Fibroblast of skin of right quadriceps (primary cell): Measurements from ENCODE around the gene HTR2C.
"Not testable (repeated sequence)": the region's sequence is repeated elsewhere in the genome, so short reads cannot be mapped to it uniquely, and the experiment has no call there.

Source experiments
- DNase-seq: peaks from one replicate; pipeline ENCODE4 v3.0.0-alpha.2; 2013

The HTR2C gene

DNA sequence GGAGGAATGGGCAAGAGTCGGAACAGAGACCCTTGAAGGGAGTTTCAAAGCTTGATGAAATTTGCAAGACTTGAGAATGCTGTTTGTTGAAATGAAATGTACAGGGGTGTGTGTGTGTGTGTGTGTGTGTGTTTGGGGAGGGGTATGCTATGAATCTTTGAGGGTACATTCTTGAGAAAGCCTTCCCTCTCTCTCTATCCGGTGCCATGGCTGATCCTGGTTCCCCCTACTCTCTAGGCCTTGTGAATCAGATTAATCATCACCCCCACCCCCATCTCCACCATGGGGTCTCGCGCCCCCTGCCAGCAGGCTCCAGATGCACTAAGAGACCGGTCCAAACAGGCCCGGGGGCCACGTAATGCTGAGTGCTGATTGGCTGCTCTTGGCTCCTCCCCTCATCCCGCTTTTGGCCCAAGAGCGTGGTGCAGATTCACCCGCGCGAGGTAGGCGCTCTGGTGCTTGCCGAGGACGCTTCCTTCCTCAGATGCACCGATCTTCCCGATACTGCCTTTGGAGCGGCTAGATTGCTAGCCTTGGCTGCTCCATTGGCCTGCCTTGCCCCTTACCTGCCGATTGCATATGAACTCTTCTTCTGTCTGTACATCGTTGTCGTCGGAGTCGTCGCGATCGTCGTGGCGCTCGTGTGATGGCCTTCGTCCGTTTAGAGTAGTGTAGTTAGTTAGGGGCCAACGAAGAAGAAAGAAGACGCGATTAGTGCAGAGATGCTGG lies at the start of gene HTR2C:
Gene HTR2C, plus strand, starts transcription at position 441 of the 729 bp plus-strand sequence. CDS start 142,851 bp downstream, outside the sequence.
- no peak for DNase-seq

GRCh38 chrX:114580336-114580735 lies 3.5 kb upstream of the HTR2C start:
- DNase-seq, result no peak

DNA sequence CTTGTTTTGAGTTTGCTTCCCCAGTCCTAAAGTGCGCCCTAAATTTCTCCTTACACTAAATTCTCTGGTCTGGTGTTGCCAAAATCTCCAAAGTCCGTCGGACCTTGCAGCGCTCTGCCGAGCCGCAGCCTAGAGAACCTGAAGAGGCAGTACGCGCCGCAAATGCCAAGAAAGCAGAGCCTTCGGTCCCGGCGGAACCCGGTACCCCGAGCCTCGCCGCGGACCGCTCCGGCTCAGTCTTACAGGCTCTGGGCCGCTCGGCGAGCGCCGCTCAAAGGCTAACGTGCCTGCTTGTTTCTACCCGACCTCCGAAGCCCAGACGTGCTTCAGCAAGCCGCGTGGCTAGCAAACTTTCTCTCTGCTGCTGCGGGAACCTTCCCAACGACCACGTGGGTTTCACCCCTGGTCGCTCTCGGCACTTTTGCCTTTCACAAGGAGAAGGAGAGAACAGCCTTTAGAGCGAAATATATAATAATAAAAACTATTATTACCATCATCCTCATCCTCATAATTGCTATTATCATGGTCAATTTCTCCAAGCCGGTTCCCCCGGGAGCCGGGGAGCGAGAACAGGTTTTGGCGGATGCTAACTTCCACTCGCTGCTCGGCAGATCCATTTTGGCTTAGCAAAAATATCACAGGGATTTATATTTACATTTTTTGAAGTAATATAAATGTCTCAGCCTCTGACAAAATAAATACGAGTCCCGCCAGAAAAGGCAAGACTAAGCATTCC lies 2.2 kb upstream of the HTR2C start:
- no peak for DNase-seq

- DNase-seq, result no peak
These were observed 1.6 kb upstream of the HTR2C start for GRCh38 chrX:114582264-114582632.

DNA sequence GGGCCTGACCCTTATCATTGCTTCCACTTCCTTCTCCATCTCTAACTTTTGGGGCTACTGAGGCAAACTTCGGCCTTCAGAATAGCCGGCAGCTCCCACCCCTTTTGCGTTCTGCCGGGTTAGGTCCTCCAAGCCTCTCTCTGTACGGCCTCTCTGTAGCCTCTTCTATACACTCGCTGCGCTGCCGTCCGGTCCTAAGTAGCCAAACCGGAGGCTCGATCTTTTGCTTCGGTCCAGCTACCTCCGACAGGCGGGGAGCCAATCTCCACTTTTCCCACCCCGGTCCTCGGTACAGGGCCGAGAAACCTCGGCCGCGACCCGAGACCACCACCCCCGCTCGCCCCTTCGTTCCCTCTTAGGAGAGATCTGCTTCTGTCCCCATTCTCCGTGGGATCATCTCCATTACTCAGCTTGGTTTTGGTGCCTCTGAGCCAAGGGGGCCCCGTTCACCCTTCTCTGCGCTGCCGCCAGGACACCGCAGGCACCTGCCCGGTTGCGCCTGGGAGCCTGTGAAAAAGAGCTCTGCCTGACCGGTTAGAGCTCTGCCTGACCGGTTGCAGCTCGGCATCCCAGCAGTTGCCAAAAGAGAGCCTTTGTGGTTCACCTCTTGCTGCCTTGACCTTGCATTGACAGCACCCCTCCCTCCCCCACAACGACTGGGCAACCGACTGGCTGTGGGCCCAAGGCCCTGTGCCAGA lies 1.0 kb upstream of the HTR2C start:
- no peak for DNase-seq

DNA sequence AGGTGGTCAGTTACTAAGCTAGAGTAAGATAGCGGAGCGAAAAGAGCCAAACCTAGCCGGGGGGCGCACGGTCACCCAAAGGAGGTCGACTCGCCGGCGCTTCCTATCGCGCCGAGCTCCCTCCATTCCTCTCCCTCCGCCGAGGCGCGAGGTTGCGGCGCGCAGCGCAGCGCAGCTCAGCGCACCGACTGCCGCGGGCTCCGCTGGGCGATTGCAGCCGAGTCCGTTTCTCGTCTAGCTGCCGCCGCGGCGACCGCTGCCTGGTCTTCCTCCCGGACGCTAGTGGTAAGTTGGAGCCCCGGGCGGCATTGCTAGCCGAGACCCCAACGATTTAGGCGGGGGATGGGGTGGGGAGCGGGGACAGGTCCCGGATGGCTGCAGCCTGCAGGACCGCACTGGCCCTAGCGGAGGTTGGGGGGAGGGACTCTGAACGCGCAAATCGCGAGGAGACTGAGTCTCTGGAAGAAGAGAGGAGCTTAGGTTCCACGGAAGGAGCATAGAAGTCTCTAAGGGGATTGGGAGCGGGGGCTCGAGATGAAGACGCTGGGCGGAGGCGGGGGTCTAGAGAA lies 573 bp downstream of the HTR2C start:
- DNase-seq, result no peak

- no peak for DNase-seq
These were observed 1.3 kb downstream of the HTR2C start for GRCh38 chrX:114584983-114585842.

GRCh38 chrX:114591121-114591520 lies 7.2 kb downstream of the HTR2C start:
- DNase-seq, result no peak

DNA sequence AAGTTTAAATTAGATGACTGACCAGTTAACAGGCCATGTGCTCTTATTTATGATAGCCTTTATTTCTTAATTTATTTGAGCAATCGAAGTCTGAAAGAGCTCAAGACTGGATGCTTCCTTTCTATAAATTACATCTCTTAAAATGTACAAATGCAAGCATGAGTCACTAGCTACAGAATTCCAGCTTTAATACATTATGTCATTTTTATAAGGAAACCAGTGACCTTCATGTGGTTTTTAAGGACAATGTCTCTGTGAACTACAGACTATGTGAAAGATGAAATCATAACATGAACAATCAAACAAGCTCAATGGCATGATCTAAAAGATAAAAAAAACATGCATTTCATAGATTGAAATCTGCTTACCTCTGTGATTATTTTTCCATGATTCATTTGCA lies 15.4 kb downstream of the HTR2C start:
- DNase-seq, result peak; percentile 4

DNA sequence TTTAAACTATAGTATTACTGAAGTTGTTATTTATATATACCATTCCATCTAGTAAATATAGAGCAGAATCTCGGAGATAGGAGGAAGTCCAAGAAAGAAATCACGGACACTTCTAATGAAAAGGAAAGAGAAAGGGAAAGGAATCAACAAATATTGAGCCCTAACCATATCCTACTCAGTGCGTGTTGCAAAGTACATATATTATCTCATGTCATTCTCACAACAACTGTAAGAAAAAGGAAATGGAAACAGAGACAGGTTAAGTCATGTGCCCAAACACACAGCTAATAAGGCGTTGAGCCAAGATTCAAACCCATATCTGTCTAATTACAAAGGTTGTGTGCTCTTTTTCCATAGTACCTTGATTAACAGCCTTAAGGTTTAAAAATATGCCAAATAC lies 16.0 kb downstream of the HTR2C start:
- DNase-seq, result no peak

DNA sequence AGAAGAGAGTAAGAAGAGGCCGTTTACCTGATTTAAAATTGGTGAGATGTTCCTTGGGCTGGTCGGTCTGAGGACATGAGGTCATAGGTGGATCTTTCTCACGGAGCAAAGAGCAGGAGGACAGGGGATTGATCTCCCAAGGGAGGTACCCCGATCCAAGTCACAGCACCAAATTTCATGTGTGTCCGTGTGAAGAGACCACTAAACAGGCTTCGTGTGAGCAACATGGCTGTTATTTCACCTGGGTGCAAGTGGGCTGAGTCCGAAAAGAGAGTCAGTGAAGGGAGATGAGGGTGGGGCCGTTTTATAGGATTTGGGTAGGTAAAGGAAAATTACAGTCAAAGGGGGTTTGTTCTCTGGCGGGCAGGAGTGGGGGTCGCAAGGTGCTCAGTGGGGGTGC lies 22.7 kb downstream of the HTR2C start:
- DNase-seq, result not testable (repeated sequence)

GRCh38 chrX:114611018-114611619 lies 27.2 kb downstream of the HTR2C start:
- DNase-seq, result peak; percentile 32

GRCh38 chrX:114615765-114616164 lies 31.9 kb downstream of the HTR2C start:
- DNase-seq, result peak; percentile 1

GRCh38 chrX:114619874-114620273 lies 36.0 kb downstream of the HTR2C start:
- DNase-seq, result no peak

DNA sequence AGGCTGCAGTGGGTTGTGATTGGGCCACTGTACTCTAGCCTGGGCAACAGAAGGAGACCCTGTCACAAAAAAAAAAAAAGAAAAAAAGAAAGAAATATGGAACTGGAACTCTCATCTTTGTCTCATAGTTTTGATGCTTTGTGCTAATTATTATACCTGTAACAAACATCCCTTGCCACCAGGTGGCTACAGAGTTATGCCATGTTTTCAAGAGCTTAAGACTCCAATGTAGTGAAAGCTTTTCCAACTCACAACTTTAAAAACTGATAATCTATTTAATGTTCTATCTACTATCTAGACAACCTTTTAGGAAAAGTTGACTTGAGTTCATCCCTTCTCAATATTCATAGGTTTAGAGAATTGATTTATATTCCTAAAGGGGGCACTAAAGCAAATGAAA lies 42.4 kb downstream of the HTR2C start:
- DNase-seq, result no peak

- DNase-seq, result no peak
These were observed 52.1 kb downstream of the HTR2C start for GRCh38 chrX:114635986-114636385.

- peak; percentile 3 for DNase-seq
These were observed 66.5 kb downstream of the HTR2C start for GRCh38 chrX:114650351-114650750.

GRCh38 chrX:114675365-114675764 lies 91.5 kb downstream of the HTR2C start:
- DNase-seq, result peak; percentile 88

DNA sequence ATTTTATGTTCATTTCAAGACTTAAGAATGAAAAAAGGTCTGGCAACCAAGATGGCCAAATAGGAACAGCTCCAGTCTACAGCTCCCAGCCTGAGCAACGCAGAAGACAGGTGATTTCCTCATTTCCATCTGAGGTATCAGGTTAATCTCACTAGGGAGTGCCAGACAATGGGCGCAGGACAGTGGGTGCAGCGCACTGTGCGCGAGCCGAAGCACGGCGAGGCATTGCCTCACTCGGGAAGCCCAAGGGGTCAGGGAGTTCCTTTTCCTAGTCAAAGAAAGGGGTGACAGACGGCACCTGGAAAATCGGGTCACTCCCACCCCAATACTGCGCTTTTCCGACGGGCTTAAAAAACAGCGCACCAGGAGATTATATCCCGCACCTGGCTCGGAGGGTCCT lies 116.6 kb downstream of the HTR2C start:
- DNase-seq, result not testable (repeated sequence)

GRCh38 chrX:114709406-114709805 lies 125.5 kb downstream of the HTR2C start:
- DNase-seq, result no peak

GRCh38 chrX:114710571-114710970 lies 126.7 kb downstream of the HTR2C start:
- peak; percentile 2 for DNase-seq

DNA sequence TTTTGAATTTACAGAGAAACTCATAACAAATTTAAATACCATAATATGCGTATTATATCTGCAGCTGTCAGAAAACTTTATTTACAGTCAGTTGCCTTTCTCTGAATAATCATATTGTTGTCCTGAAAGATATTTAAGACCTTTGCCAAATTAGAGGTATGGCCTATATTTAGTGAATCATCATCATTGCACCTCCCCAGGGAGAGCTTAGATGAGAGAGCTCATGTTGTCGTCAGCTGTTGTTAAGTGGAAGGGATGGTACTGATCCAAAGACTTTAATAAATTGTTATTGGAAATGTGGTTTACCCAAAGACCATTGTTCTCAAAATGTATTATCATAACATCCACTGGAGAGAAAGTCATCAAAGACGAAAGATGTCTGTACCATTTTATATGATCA lies 128.6 kb downstream of the HTR2C start:
- no peak for DNase-seq
